ENCODE data around the gene ARL6IP4.
"Not testable (repeated sequence)": the region's sequence is repeated elsewhere in the genome, so short reads cannot be mapped to it uniquely, and the experiment has no call there.

ARL6IP4 gene

GRCh38 chr12:122980183-122981035 lies at the start of gene ARL6IP4:
Gene ARL6IP4, plus strand, starts transcription at chr12:122980681. Its CDS starts 459 bp downstream, at chr12:122981140.
- peak; percentile 56 for DNase-seq

DNA sequence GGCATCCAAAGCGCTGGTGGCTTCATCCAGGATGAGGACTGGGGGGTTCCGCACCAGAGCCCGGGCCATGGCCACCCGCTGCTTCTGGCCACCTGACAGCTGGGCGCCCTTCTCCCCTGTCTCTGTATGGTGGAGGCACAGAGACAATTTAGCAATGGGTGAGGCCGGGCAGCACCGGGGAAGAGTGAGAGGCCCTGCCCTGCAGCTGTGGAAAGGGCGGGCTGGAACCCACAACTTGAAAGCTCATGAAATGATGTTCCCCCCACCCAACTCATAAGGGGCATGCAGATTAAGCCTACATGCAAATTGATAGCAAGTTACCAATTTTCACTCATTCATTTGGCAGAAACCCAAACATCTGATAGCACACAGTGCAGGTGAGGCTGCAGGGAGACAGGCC lies 48.3 kb upstream of the ARL6IP4 start:
- DNase-seq, result no peak

DNA sequence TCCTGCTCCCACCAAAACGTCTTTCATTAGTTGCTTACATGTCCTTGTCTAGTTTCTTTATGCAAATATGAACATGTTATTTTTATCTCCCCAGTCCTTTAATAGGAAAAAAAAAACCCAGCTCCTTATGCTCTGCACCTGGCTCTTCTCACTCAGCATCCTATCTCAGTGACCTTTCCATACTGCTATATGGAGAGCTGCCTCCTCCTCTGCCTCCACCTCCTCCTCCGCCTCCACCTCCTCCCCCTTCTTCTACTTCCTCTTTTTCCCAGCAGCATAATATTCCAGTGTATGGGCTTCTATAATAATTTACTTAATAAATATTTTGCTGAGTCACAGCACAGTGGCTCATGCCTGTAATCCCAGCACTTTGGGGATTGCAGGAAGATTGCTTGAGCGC lies 45.8 kb upstream of the ARL6IP4 start:
- DNase-seq, result no peak

GRCh38 chr12:122935318-122935717 lies 45.2 kb upstream of the ARL6IP4 start:
- no peak for DNase-seq

DNA sequence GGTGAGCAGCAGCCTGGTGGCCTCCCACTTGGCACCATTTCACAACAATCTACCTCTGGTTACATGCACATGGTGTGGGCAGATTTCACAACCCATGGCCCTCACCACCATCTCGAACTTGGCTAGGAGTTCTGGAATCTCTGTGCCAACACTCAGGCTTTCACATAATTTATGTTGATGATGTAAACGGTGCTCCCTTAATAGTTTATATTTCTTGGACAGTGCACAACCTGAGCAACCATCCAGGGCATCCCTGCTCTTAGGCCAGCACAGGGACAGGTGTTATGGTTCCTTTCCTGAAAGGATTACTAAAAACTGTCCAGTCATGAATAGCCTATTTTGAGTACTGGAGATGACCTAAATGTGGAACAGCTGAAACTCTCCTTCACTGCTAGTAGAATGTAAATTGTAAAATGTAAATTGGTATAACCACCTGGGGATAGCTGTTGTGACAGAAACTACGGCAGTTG lies 42.8 kb upstream of the ARL6IP4 start:
- DNase-seq, result no peak

GRCh38 chr12:122939125-122939524 lies 41.4 kb upstream of the ARL6IP4 start:
- no peak for DNase-seq

GRCh38 chr12:122941351-122941750 lies 39.1 kb upstream of the ARL6IP4 start:
- not testable (repeated sequence) for DNase-seq

- DNase-seq, result no peak
Observed at GRCh38 chr12:122942637-122943036, 37.8 kb upstream of the ARL6IP4 start.

DNA sequence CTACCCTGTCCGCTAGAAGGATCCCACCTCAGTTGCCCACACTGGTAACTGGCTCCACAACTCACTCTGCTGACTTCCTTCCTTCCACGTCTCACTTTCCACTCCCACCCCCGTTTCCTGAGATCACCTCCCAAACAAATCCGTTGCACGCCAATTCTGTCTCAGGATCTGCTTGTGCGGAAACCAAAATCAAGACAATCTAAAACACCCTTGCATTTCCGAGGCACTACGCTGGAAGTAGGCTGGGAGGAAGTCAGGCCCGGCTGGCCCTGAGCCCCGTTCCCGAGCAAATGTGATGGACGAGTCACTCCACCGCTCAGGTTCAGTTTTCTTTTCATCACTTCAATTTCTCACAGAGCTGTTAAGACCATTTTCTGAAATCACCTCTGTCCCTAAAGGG lies 37.3 kb upstream of the ARL6IP4 start:
- DNase-seq, result no peak

DNA sequence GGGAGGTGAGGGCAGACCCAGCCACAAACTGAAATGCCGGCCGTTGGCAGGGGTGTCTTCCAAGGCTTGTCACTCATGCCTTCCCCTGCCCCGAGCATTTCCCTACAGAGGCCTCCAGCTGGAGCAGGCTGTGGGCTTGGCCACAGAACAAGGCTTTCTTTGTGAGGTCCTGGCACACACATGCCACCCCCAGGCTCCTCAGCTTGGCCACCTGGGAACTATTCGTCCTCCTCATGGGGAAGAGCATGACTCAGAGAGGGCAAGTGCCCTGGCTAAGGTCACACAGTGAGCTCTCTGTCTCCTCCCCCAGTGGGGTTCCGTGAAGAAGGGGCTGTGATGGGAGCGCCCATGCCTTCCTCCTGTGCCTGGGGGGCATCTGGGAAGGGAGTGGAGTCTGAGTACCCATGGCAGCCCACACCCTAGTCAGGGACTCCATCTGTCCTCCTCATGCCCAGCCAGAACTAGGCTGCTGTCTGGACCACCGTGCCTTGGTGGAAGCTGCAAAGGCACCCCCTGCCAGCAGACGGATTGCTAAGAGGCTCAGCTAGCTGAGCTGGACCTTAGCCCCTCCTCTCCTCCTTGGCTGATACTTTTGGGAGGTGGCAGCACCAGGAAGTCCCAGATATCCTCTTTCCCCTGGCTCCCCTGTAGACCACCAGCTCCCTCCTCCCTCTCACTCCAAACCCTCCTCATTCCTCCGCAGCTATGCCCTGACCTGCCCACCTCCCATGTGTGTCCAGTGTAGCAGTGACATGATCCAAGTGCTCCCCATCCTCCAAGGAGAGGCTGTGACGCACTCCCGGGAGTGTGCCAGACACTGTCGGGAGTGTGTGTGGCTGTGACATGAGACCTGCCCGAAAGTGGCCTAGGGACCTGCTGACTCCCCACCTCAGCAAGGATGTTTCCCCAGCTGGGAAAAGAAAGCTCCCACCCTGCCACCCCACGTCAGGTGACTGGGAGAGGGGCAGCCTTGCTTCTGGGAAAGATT lies 35.6 kb upstream of the ARL6IP4 start:
- no peak for DNase-seq

DNA sequence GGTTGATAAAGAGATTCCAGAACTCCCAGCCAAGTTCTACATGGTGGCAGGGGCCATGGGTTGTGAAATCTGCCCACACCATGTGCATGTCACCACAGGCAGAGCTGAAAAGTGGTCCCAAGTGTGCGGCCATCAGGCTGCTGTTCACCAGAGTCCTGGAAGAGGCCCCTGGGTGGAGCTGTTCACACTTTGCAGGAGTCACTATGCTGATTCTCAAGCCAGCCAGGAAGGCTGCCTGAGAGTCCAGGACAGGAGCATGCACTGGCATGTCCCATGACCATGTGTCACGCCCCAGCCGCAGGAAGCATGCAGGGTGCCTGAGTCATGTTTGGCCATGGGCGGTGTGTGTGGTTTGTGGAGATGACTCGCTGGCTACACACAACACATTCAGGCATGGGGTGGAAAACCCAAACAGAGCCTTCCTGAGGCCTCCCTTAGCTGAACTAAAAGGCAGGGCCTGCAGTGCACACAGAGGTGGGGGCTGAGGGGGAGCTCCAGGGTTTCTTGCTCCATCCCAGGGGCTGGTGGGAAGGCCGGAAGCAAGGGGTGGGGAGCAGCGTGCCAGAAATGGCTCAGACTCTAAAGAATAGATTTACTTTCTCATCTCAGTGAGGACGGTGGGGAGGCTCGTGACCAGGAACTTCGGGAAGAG lies 33.7 kb upstream of the ARL6IP4 start:
- DNase-seq, result peak; percentile 41

GRCh38 chr12:122947352-122947792 lies 33.1 kb upstream of the ARL6IP4 start:
- DNase-seq, result no peak

GRCh38 chr12:122948605-122949004 lies 31.9 kb upstream of the ARL6IP4 start:
- DNase-seq, result no peak

DNA sequence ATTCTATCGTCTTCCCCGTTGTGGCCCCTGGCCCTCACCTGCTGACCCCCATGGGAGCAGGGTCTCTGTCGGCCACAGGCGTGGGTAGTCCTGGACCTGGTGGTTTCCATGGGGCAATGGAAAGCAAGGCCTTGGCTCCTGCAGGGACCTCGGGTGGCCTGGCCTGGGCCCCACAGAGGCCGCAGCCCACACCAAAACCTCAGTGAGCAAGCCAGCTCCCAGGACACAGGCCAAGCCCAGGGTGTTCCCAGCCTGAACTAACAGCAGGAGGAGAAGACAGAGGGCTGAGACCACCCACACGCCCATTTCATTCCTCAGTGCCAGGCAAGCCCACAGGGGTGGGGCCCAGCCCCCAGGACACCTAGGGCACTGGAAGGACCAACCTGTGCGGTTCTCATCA lies 31.1 kb upstream of the ARL6IP4 start:
- DNase-seq, result no peak

GRCh38 chr12:122949816-122950675 lies 30.4 kb upstream of the ARL6IP4 start:
- no peak for DNase-seq

- no peak for DNase-seq
Observed at GRCh38 chr12:122951406-122951805, 29.1 kb upstream of the ARL6IP4 start.

DNA sequence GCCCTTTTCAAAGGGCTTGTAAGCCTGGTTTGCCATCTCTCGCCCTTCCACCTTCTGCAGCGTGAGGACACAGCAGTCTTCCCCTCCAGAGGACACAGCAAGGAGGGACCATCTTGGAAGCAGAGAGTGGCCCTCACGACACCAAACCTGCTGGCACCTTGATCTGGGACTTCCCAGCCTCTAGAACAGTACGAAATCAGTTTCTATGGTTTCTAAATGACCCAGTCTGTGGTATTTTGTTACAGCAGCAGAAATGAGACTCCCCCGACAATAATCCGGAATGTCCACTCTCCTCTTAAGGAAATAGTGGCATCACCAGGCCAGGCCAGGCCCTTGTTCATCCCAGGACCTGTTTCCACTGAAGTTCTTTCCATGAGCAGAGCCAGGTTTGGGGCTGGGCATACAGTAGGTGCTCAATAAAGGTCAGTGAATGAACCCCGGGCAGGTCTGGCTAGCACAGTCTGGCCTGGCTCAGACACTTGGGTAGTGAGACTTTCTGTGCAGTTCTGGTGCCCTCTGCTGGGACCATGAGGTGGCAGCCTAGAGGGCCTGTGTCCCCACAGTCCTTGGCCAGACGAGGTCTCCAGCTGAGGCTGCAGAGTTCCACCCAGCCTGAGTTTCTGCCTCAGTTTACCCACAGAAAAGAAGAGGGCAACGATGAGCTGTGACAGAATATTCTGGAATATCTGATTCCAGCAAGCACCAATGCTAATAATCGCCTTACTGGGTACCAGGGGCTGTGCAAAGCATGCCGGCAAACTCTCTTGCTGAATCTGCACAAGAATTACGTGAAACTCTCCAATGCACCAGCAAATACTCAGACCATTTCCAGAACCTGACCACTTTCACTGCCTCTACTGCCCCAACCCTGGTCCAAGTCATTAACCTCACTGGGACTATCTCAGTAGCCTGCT lies 28.2 kb upstream of the ARL6IP4 start:
- peak; percentile 75 for DNase-seq

- DNase-seq, result no peak
Observed at GRCh38 chr12:122955156-122955555, 25.3 kb upstream of the ARL6IP4 start.

GRCh38 chr12:122956035-122956434 lies 24.4 kb upstream of the ARL6IP4 start:
- no peak for DNase-seq

DNA sequence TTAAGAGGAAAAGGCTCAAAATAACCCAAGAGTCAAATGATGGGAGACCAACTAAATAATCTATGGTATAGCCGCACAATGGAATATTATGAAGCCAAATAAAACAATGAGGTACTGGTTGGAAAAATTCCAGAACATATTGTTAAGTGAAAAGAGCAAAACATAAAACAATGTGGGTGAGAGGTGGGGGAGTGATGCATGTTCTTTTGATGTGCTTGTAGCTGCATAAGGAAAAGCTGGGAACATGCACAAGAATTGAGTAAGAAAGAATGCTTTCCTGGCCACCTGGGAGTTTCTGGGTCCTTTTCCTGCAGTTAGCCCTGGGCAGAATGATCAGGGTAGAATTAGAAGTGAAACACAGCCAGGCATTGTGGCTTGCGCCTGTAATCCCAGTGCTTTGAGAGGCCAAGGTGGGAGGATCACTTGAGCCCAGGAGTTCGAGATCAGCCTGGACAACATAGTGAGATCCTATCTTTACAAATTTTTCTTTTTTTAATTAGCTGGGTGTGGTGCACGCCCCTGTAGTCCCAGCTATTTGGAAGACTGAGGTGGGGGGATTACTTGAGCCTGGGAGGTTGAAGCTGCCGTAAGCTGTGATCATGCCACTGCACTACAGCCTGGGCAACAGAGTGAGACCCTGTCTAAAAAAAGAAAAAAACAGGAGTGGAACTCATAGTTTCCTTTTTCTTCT lies 22.1 kb upstream of the ARL6IP4 start:
- DNase-seq, result no peak
